ENCODE data around the gene CDKN2D. TPM values are rescaled to one million over a fixed set of nuclear protein-coding genes. Genes with fewer than 3 reads are reported as not detected.

CDKN2D gene
- total and polyA plus RNA-seq, 2 of the 8 experiments (the other 6 are each of a cell fraction or from before 2014, with no cell fraction given), result 3.0 to 4.0 TPM

DNA sequence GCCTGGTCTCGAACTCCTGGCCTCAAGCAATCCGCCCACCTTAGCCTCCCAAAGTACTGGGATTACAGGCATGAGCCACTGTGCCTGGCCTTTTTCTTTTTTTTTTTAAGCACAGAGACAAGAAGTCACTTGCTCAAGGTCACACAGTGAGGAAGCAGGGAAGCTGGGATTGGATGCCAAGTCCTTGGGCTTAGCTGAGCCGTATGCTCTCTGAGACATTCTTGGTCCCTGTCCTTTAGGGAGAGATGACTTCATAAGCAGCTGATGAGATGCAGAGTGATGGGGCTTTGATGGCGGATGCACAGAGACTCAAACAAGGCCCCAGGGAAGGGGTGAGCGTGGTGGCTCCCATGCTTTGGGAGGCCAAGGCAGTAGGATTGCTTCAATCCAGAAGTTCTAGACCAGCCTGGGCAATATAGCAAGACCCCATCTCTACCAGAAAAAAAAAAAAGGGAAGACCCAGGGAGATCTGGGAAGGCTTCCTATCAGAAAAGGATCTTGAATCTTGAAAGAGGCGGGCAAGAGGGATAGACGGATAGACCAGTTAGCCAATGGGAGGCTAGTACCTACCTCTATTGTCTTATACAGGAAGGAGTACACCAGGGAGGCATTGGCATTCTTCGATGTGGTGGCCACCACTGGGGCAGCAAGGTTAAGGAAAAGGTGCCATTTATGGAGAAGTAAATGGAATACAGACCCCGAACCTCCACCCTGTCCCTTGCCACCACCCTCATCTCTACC, 14.4 kb upstream of the CDKN2D start:
- FAIRE-seq, result no peak
- H2AFZ ChIP-seq (ENCODE audit: low read length), result no peak overlapping the region
- no peak overlapping the region for H2AK5ac ChIP-seq (ENCODE audit: low read depth, low read length)
- H3K4me1 ChIP-seq (replicated peaks in 1 of 4; ENCODE audit: control insufficient read depth in 3 of 4, insufficient read depth in 4 of 4, low read length in 3 of 4), result no peaks in the 10 kb centered on the region; a peak in 1 of 7 replicates
- peaks cover 3% of the 10 kb centered on the region; the same call in 1 of the 2 replicates for H3K79me1 ChIP-seq (ENCODE audit: low read depth, low read length)
- no peak overlapping the region for H3K18ac ChIP-seq (ENCODE audit: extremely low read depth, low read length)
- H3K4ac ChIP-seq (replicated peaks; ENCODE audit: insufficient read length, low read depth, low read length), result no peak overlapping the region
- peaks cover 2 to 6% of the 10 kb centered on the region in 2 experiments for H4K20me1 ChIP-seq (replicated peaks in 1 of 2; ENCODE audit: control insufficient read depth in 1 of 2, insufficient read depth in 2 of 2, low read length in 2 of 2)
- H4K8ac ChIP-seq (ENCODE audit: extremely low read depth, insufficient read depth, low read length), result no peak overlapping the region; the same call in 1 of the 2 replicates
- CTCF ChIA-PET (ENCODE audit: partially characterized antibody), result interaction anchor here (0.6 to 8.7 kb wide), 6 partner anchors 22 to 116 kb away, joined by 3 to 267 read pairs (median 8); no protein-coding TSS in a partner anchor
- H2BK12ac ChIP-seq (ENCODE audit: low read depth, low read length), result no peak overlapping the region
- 90% methylated on average over 9 of the region's 9 CpGs; no CpG with 5 or more reads in 1 of the 2 experiments for WGBS, 2 experiments (ENCODE audit: extremely low coverage in 1 of 2, insufficient coverage in 1 of 2, insufficient read length in 1 of 2, insufficient replicate concordance in 2 of 2, low coverage in 1 of 2, low lambda C conversion rate in 2 of 2, missing lambda C conversion rate in 1 of 2)
- H2BK20ac ChIP-seq (ENCODE audit: low read length), result no peak overlapping the region
- H3K36me3 ChIP-seq (ENCODE audit: control insufficient read depth in 2 of 4, insufficient read depth in 4 of 4, low read length in 3 of 4), result peaks cover 9 to 29% (median 21%) of the 10 kb centered on the region in 4 experiments
- H2BK15ac ChIP-seq (ENCODE audit: low read length), result no peak overlapping the region
- no peak for DNase-seq (ENCODE audit: low read depth in 1 of 2, low spot score in 2 of 2)
- POLR2A ChIA-PET (ENCODE audit: partially characterized antibody), result interaction anchor here (0.6 to 6.8 kb wide), 5 partner anchors 9 to 76 kb away, joined by 3 to 33 read pairs (median 3); no protein-coding TSS in a partner anchor
- no peak overlapping the region for H4K5ac ChIP-seq (ENCODE audit: insufficient read length, low read depth, low read length)
- no peak overlapping the region for H2BK120ac ChIP-seq (replicated peaks; ENCODE audit: low read depth, low read length)
- H2BK5ac ChIP-seq (ENCODE audit: low read depth, low read length), result peak overlapping the region; percentile 24; the same call in 1 of the 2 replicates
- no peak overlapping the region for H3K14ac ChIP-seq (ENCODE audit: insufficient read length)
- H4K91ac ChIP-seq (replicated peaks; ENCODE audit: insufficient read length, low read length), result no peak overlapping the region
- H3K23ac ChIP-seq (ENCODE audit: insufficient read length), result no peak overlapping the region
- H3K27ac ChIP-seq (ENCODE audit: low read depth, low read length), result no peak overlapping the region
- no peak overlapping the region for H3K4me3 ChIP-seq (ENCODE audit: extremely low read depth in 1 of 4, insufficient read depth in 2 of 4, low read depth in 3 of 4, low read length in 4 of 4)
- peaks cover 0 to 2% (median 0%) of the 10 kb centered on the region in 4 experiments; a peak in 1 of 7 replicates for H3K27me3 ChIP-seq (replicated peaks in 1 of 4; ENCODE audit: control insufficient read depth in 3 of 4, extremely low read depth in 1 of 4, insufficient read depth in 3 of 4, low read length in 3 of 4)
- H3K23me2 ChIP-seq (ENCODE audit: low read depth, low read length), result peaks cover 4% of the 10 kb centered on the region; the same call in 1 of the 2 replicates
- H3K9me3 ChIP-seq (ENCODE audit: insufficient read depth in 2 of 2, low read depth in 1 of 2, low read length in 1 of 2), result no peaks in the 10 kb centered on the region
- no peak overlapping the region for H3K9ac ChIP-seq (replicated peaks in 1 of 4; ENCODE audit: extremely low read depth in 1 of 4, low read depth in 3 of 4, low read length in 3 of 4)
- H3K79me2 ChIP-seq (ENCODE audit: control insufficient read depth in 1 of 2, insufficient read depth in 2 of 2, low read length in 2 of 2), result peaks cover 0 to 5% of the 10 kb centered on the region in 2 experiments; a peak in 1 of 4 replicates
- TF ChIP-seq CEBPB (IDR thresholded peaks at IDR 0.05; ENCODE audit: low read depth, low read length) (no peak), HDAC6 (IDR thresholded peaks at IDR 0.05; ENCODE audit: low read depth, low read length) (no peak), SAP30 (IDR thresholded peaks at IDR 0.05; ENCODE audit: insufficient read depth, insufficient replicate concordance, low read length) (no peak), TAF7 (optimal IDR thresholded peaks at IDR 0.05; ENCODE audit: borderline replicate concordance, low read depth, low read length) (no peak), CHD2 (IDR thresholded peaks at IDR 0.05; ENCODE audit: low read length) (no peak), POLR2AphosphoS5 (IDR thresholded peaks at IDR 0.05; ENCODE audit: low read depth, low read length) (no peak), HDAC2 (IDR thresholded peaks at IDR 0.05; ENCODE audit: borderline replicate concordance in 1 of 2, low read depth in 2 of 2, low read length in 2 of 2) (no peak), CREB1 (IDR thresholded peaks at IDR 0.05) (no peak), GTF2F1 (IDR thresholded peaks at IDR 0.05; ENCODE audit: borderline replicate concordance, low read depth, low read length) (no peak), RAD21 (IDR thresholded peaks at IDR 0.05 in 1 of 2, conservative IDR thresholded peaks at IDR 0.05 in 1 of 2; ENCODE audit: low read depth in 2 of 2, low read length in 2 of 2) (no peak)
- H3K56ac ChIP-seq (replicated peaks; ENCODE audit: insufficient read length, low read depth, low read length), result no peak overlapping the region
- no peak overlapping the region for H3K4me2 ChIP-seq (ENCODE audit: insufficient read depth in 1 of 2, low read depth in 2 of 2, low read length in 2 of 2)

Measured in H1 (cell line).